Pancreas (tissue), 10 donors: Measurements from ENCODE around the gene PPFIBP2. TPM values are rescaled to one million over a fixed set of nuclear protein-coding genes. Genes with fewer than 3 reads are reported as not detected.

Experiments used
- ATAC-seq, 4 donors: fragments of 200-7000 bp; cut with Tn5 transposase; one replicate each; pipeline versions ENCODE4 v1.8.0 to v1.9.1; 2020; ENCODE audit warnings: mild to moderate bottlenecking in 4 of 4, moderate library complexity in 4 of 4
- DNase-seq, 6 donors: peaks; one replicate each; pipeline ENCODE4 v3.0.0-alpha.2; 2020
- FAIRE-seq: peaks from 2 replicates; lab custom pipeline; 2012; peaks lifted over from hg19 to GRCh38; lab: Jason Lieb, UNC
- H3K27ac ChIP-seq, 4 donors: fragments of 200-600 bp; sonication (generic); 1 replicate in 3 of 4; 2 replicates in 1 of 4; pipeline versions ENCODE4 v1.5.0 to v1.8.0; 2020
- H3K27me3 ChIP-seq, 4 donors: fragments of 200-600 bp; one replicate each; pipeline ENCODE4 v1.8.0; 2021
- H3K36me3 ChIP-seq, 3 donors: fragments of 200-600 bp; sonication (generic) in 1 of 3; one replicate each; pipeline versions ENCODE4 v1.5.0 to v1.8.0; 2020 to 2021
- H3K4me1 ChIP-seq, 3 donors: fragments of 200-600 bp; one replicate each; pipeline ENCODE4 v1.8.0; 2021
- H3K4me3 ChIP-seq, 4 donors: fragments of 200-600 bp; sonication (generic) in 2 of 4; one replicate each; pipeline versions ENCODE4 v1.5.0 to v1.8.0; 2020 to 2021
- H3K9me3 ChIP-seq, 4 donors: fragments of 200-600 bp; one replicate each; pipeline ENCODE4 v1.8.0; 2021
- WGBS, 2 donors: extraction: QIAGEN DNeasy Blood & Tissue Kit; methylation state at CpG; one replicate each; pipeline ENCODE4 v1.1.7; 2013; 5-methylcytosine and 5-hydroxymethylcytosine counted together
- intact Hi-C, 3 donors: fragments of 100-400 bp; cut with DNase I; formaldehyde crosslinking; loops; one replicate each; pipeline versions ENCODE4 v1.11.1 to v1.14.2; 2022
- polyA plus RNA-seq, 2 donors: library from polyadenylated mRNA; stranded (reverse); fragments of 200-250 nt; gene quantifications; one replicate each; pipeline ENCODE4 v1.2.3, GENCODE V29; 2013
- total RNA-seq, 6 donors: library from RNA; stranded (reverse); fragmentation: NEBNext Ultra II Directional in 4 of 6; extraction: Animal tissue kit (Norgen Biotek cat#: 25700) in 4 of 6; gene quantifications; one replicate each; pipeline versions ENCODE4 v1.2.1 to v1.2.4, GENCODE V29; 2021 to 2023
- TF ChIP-seq, protein P1 (sequence below), 4 donors: fragments of 200-600 bp; sonication (generic) in 3 of 4; IDR thresholded peaks; one replicate each; pipeline versions ENCODE4 v1.5.0 to v1.8.0; 2021; ENCODE audit warnings: antibody characterized with exemption in 4 of 4
- donor health status: healthy with polysubstance abuse.
- donor health status: DM: no; HTN: no; CAD: no; lungs with moderate emphysema.
- donor health status: DM: no; HTN: no; CAD: no.
- donor health status: control.
- donor health status: control.
- donor health status: Bipolar disorder and iron deficiency.
- donor health status: DM: yes; HTN: yes; CAD: no.
- donor health status: DM: no; HTN: no; CAD: no.
- donor health status: DM: no; HTN: no; CAD: no.
- donor health status: DM: yes; HTN: yes; CAD: no.

Gene PPFIBP2
- total and polyA plus RNA-seq, 8 donors: 8.0 to 24.7 (median 11.4) TPM

DNA sequence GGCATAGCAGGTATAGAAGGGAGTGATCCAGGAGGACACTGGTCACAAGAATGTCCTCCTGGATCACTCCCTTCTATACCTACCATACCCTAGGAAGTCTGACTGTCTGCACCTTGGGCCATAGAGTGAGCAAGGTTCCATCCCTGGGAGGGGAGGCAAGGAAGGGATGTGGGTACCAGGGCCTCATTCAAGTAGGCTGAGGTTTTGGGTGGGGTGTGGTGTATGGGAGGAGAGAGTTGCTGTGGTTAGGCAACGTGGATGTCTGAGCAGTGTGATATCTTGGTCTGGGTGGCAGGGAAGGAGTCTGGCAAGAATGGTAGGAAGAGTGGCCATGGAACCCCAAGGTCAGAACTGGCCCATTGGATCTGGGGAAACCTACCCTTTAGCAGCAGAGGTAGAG lies 13.2 kb downstream of the PPFIBP2 start:
- no peaks in the 10 kb centered on the region for H3K4me1 ChIP-seq
- TF ChIP-seq, protein P1, sequence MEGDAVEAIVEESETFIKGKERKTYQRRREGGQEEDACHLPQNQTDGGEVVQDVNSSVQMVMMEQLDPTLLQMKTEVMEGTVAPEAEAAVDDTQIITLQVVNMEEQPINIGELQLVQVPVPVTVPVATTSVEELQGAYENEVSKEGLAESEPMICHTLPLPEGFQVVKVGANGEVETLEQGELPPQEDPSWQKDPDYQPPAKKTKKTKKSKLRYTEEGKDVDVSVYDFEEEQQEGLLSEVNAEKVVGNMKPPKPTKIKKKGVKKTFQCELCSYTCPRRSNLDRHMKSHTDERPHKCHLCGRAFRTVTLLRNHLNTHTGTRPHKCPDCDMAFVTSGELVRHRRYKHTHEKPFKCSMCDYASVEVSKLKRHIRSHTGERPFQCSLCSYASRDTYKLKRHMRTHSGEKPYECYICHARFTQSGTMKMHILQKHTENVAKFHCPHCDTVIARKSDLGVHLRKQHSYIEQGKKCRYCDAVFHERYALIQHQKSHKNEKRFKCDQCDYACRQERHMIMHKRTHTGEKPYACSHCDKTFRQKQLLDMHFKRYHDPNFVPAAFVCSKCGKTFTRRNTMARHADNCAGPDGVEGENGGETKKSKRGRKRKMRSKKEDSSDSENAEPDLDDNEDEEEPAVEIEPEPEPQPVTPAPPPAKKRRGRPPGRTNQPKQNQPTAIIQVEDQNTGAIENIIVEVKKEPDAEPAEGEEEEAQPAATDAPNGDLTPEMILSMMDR (IDR thresholded peaks at IDR 0.05): no peak
- no peak for FAIRE-seq

DNA sequence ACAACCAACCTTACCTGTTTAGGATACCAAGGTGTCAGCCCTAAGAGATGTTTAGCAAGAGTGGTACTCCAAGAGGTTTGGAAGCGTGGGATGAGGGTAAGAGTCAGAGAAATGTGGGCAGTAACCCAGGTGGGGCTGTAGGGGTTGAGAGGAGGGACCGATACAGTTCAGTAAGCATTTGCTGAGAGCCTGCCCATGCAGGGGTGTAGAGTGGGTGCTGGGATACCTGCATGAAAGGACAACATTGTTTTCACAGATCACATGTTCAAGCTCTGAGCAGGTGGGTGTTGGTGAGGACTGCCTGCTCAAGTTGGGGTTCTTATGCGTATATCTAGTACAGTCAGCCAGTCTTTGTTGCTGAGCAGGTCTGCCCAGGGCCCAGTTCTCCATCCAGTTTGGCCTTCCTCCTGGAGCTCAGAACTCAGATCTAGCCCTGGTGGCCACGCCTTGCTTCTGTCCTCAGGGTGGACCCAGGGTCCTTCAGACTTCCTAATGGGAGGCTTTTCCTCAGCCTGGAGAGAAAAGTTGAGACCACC lies 14.8 kb downstream of the PPFIBP2 start:
- H3K36me3 ChIP-seq: no peaks in the 10 kb centered on the region
- TF ChIP-seq, protein P1 (IDR thresholded peaks at IDR 0.05): no peak
- FAIRE-seq: no peak
- H3K4me1 ChIP-seq: no peaks in the 10 kb centered on the region
- no peak for DNase-seq
- WGBS, 2 donors: 87 to 95% methylated on average over 4 of the region's 4 CpGs
- H3K27me3 ChIP-seq: no peaks in the 10 kb centered on the region
- H3K9me3 ChIP-seq: no peaks in the 10 kb centered on the region
- intact Hi-C loops: no loop called here
- no peak overlapping the region for H3K4me3 ChIP-seq
- no peak for ATAC-seq
- H3K27ac ChIP-seq: no peak overlapping the region

More for the DNA sequence above, 13.2 kb downstream of the PPFIBP2 start:
- H3K9me3 ChIP-seq: no peaks in the 10 kb centered on the region
- H3K36me3 ChIP-seq: no peaks in the 10 kb centered on the region
- DNase-seq: no peak
- H3K27me3 ChIP-seq: no peaks in the 10 kb centered on the region
- intact Hi-C loops: no loop called here
- no peak overlapping the region for H3K4me3 ChIP-seq
- no peak for ATAC-seq
- H3K27ac ChIP-seq: no peak overlapping the region
- 58 to 60% methylated on average over 1 of the region's 1 CpG for WGBS, 2 donors

DNA sequence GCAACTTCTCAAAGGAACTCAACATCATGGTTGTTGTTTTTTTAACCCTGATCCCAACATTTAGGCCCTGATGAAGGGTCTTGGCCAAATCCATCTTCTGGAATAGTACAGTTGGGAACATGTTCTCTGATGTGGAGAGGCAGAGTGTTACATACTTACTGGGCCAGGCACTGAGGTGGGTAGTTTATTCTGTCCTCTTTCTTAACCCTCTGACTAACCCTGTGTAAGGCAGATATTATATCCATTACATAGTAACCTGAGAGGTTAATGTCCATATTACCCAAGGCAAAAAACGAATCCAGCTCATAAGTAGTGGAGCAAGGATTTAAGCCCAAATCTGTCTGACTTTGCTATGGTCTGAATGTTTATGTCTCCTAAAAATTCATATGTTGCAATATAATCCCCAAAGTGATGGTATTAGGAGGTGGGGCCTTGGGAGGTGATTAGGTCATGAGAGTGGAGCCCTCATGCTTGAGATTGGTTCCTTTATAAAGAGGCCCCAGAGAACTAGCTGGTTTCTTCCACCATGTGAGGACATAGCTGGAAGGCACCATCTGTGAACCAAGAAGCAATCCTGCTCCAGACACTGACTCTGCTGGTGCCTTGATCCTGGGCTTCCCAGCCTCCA lies 16.3 kb downstream of the PPFIBP2 start:
- TF ChIP-seq, protein P1 (IDR thresholded peaks at IDR 0.05): no peak
- no peak for FAIRE-seq
- no peaks in the 10 kb centered on the region for H3K36me3 ChIP-seq
- no peak overlapping the region for H3K4me3 ChIP-seq
- no peak for ATAC-seq
- H3K9me3 ChIP-seq: no peaks in the 10 kb centered on the region
- intact Hi-C loops: no loop called here
- H3K4me1 ChIP-seq: no peaks in the 10 kb centered on the region
- no peak for DNase-seq
- H3K27ac ChIP-seq: no peak overlapping the region
- 92% methylated on average over 1 of the region's 1 CpG for WGBS, 2 donors
- no peaks in the 10 kb centered on the region for H3K27me3 ChIP-seq

DNA sequence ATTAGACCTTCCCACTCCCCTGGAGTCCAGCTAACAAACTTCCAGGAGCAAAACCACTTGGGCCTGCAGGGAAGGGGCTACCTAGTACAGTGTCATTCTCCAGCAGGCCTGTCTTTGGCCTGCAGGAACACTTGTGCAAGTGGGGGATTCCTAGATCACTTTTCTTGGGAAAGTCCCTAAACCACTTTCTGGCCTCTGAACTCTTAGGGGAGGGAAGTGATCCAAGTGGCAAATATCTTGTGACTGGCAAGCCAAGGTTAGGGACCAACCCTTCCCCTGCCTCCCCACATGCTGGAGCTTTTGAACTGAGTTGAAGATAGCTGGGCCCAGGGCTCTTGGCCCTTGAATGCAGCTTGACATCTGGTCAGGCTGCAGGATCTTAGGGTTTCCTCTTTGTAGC lies 17.2 kb downstream of the PPFIBP2 start:
- no peaks in the 10 kb centered on the region for H3K4me1 ChIP-seq
- H3K27ac ChIP-seq: no peak overlapping the region
- no peak for FAIRE-seq
- H3K4me3 ChIP-seq: no peak overlapping the region
- no peaks in the 10 kb centered on the region for H3K36me3 ChIP-seq
- TF ChIP-seq, protein P1 (IDR thresholded peaks at IDR 0.05): no peak
- H3K27me3 ChIP-seq: no peaks in the 10 kb centered on the region
- H3K9me3 ChIP-seq: no peaks in the 10 kb centered on the region
- intact Hi-C loops: no loop called here
- peak in 2 of 4 donors; percentile 58 to 80 for ATAC-seq
- DNase-seq: no peak

DNA sequence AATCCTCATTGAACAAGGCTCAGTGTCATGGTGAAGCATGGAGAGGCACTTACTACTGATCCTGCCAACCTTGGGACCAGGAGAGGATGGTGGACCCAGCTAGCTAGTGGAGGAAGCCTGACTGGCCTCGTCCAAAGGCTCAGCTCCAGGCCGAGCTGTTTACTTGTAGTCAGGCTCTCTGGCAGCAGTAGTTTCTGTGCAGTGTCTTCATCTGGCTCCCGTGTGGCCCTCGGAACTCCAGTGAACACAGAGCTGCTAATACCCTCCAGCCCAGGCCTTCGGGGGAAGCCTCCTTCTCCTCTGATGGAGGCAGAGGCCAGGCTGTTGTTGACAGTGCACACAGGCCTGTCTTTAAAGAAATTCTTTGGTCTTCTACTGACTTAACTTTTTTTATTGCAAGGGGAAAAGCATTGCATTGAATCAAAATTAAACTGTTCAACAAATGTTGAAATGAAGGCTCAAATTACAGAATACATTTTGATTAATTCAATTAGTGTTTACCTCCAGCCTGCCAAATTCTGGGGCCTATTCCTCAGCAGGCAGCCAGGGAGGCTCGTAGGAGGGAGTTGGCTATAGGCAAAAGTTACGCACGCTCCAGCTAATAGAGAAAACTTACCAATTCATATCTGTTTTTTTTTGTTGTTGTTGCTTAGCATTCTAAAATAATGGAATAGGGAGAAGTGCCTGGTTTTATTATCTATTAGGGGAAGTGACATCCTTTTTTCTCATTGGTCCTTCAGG lies 18.8 kb downstream of the PPFIBP2 start:
- Histone ChIP-seq H3K36me3 (no peaks in the 10 kb centered on the region), H3K9me3 (no peaks in the 10 kb centered on the region), H3K27me3 (no peaks in the 10 kb centered on the region), H3K27ac (no peak overlapping the region), H3K4me3 (no peak overlapping the region), H3K4me1 (no peaks in the 10 kb centered on the region)
- TF ChIP-seq, protein P1 (IDR thresholded peaks at IDR 0.05): no peak
- DNase-seq: no peak
- 90 to 93% methylated on average over 8 of the region's 8 CpGs for WGBS, 2 donors
- ATAC-seq: no peak
- FAIRE-seq: no peak
- intact Hi-C loops: no loop called here
